ENCODE results near the gene EXOC3. TPM values are rescaled to one million over a fixed set of nuclear protein-coding genes. Genes with fewer than 3 reads are reported as not detected.

EXOC3 gene
- total RNA-seq (ENCODE audit: unreplicated experiment), result 55.4 TPM
- long read RNA-seq, partial matches to known transcripts, result 3 of 4 reads
- long read RNA-seq, other reads (novel, unspliced or antisense), result 1 of 4 reads

GRCh38 chr5:442335-443238 is at the start of gene EXOC3:
TSS of gene EXOC3 (plus strand) at chr5:443176. CDS start at chr5:446206, 3,030 bp downstream.
- no peak for TF ChIP-seq CTCF (IDR thresholded peaks at IDR 0.05; ENCODE audit: partially characterized antibody, unreplicated experiment)
- no peaks in the 10 kb centered on the region for H3K36me3 Mint-ChIP-seq (ENCODE audit: unreplicated experiment)

GRCh38 chr5:393846-394275 is 49.1 kb upstream of the EXOC3 start:
- no peak overlapping the region for H3K27ac Mint-ChIP-seq (ENCODE audit: unreplicated experiment)

More at GRCh38 chr5:442335-443238, at the start of gene EXOC3:
- peak within 1 kb of the TSS; percentile 66 for H3K27ac Mint-ChIP-seq (ENCODE audit: unreplicated experiment)
- peaks cover 4% of the 10 kb centered on the region for H3K9me3 Mint-ChIP-seq (ENCODE audit: unreplicated experiment)
- peaks cover 7% of the 10 kb centered on the region for H3K27me3 Mint-ChIP-seq (ENCODE audit: unreplicated experiment)
- H3K4me3 Mint-ChIP-seq (ENCODE audit: unreplicated experiment), result peak within 1 kb of the TSS; percentile 97
- peaks cover 7% of the 10 kb centered on the region for H3K4me1 Mint-ChIP-seq (ENCODE audit: low read depth, unreplicated experiment)
- DNase-seq, result peak; percentile 83

GRCh38 chr5:394671-395155 is 48.3 kb upstream of the EXOC3 start:
- Mint-ChIP-seq H3K4me1 (ENCODE audit: low read depth, unreplicated experiment) (peaks cover 13% of the 10 kb centered on the region), H3K36me3 (ENCODE audit: unreplicated experiment) (no peaks in the 10 kb centered on the region), H3K9me3 (ENCODE audit: unreplicated experiment) (peaks cover 7% of the 10 kb centered on the region), H3K27ac (ENCODE audit: unreplicated experiment) (no peak overlapping the region), H3K4me3 (ENCODE audit: unreplicated experiment) (no peak overlapping the region), H3K27me3 (ENCODE audit: unreplicated experiment) (peaks cover 3% of the 10 kb centered on the region)
- DNase-seq, result no peak
- no peak for TF ChIP-seq CTCF (IDR thresholded peaks at IDR 0.05; ENCODE audit: partially characterized antibody, unreplicated experiment)

More at GRCh38 chr5:393846-394275, 49.1 kb upstream of the EXOC3 start:
- Mint-ChIP-seq H3K9me3 (ENCODE audit: unreplicated experiment) (peaks cover 7% of the 10 kb centered on the region), H3K36me3 (ENCODE audit: unreplicated experiment) (no peaks in the 10 kb centered on the region), H3K27me3 (ENCODE audit: unreplicated experiment) (peaks cover 3% of the 10 kb centered on the region), H3K4me1 (ENCODE audit: low read depth, unreplicated experiment) (peaks cover 13% of the 10 kb centered on the region), H3K4me3 (ENCODE audit: unreplicated experiment) (no peak overlapping the region)
- no peak for TF ChIP-seq CTCF (IDR thresholded peaks at IDR 0.05; ENCODE audit: partially characterized antibody, unreplicated experiment)
- no peak for DNase-seq

- Mint-ChIP-seq H3K9me3 (ENCODE audit: unreplicated experiment) (peaks cover 6% of the 10 kb centered on the region), H3K27ac (ENCODE audit: unreplicated experiment) (no peak overlapping the region), H3K4me1 (ENCODE audit: low read depth, unreplicated experiment) (peaks cover 11% of the 10 kb centered on the region), H3K4me3 (ENCODE audit: unreplicated experiment) (no peak overlapping the region), H3K27me3 (ENCODE audit: unreplicated experiment) (peaks cover 3% of the 10 kb centered on the region), H3K36me3 (ENCODE audit: unreplicated experiment) (no peaks in the 10 kb centered on the region)
- TF ChIP-seq CTCF (IDR thresholded peaks at IDR 0.05; ENCODE audit: partially characterized antibody, unreplicated experiment), result no peak
- DNase-seq, result no peak
Measured at GRCh38 chr5:395156-395920, 47.6 kb upstream of the EXOC3 start.
